Endothelial cell of umbilical vein (primary cell): ENCODE data around the gene ADARB2. TPM values are rescaled to one million over a fixed set of nuclear protein-coding genes. Genes with fewer than 3 reads are reported as not detected.

ENCODE experiments used
- BruUV-seq: library from RNA; stranded (reverse); fragments of 400-500 nt; replicated peaks from 2 replicates; lab custom pipeline; 2021; lab: Mats Ljungman, UMichigan
- CTCF ChIA-PET: fragments of 300-600, 350-600 bp; sonication (Branson Sonifier 250); formaldehyde crosslinking; loops from one replicate; lab custom pipeline; 2021; ENCODE audit warnings: antibody characterized with exemption, inconsistent platforms; lab: Charles Lee
- POLR2A ChIA-PET: fragments of 300-600, 350-600 bp; sonication (Branson Sonifier 250); formaldehyde crosslinking; loops from one replicate; lab custom pipeline; 2021; ENCODE audit warnings: antibody characterized with exemption, inconsistent platforms; lab: Charles Lee
- DNase-seq: peaks from one replicate; pipeline ENCODE4 v3.0.0-alpha.2; 2011; ENCODE audit warnings: low read depth, low spot score
- FAIRE-seq: peaks from 2 replicates; lab custom pipeline; 2011; peaks lifted over from hg19 to GRCh38; lab: Jason Lieb, UNC
- H2AFZ ChIP-seq: 2 replicates; pipeline ENCODE4 v1.6.0; 2012; ENCODE audit warnings: low read depth, low read length, control low read depth, inconsistent platforms
- H3K27ac ChIP-seq: 2 replicates; pipeline ENCODE4 v1.5.1; 2011; ENCODE audit warnings: low read depth, mild to moderate bottlenecking, control low read depth, low read length, moderate library complexity; ENCODE audit not compliant: insufficient read depth
- H3K27me3 ChIP-seq, 2 experiments: 2 replicates each; pipeline versions ENCODE4 v1.6.0 to v1.6.1; 2011; ENCODE audit warnings: low read length in 2 of 2, mixed read lengths in 1 of 2; ENCODE audit not compliant: control insufficient read depth in 2 of 2, insufficient read depth in 2 of 2
- H3K36me3 ChIP-seq, 2 experiments: 2 replicates in 1 of 2; 3 replicates in 1 of 2; pipeline ENCODE4 v1.5.1; 2011; ENCODE audit warnings: low read length in 2 of 2, mild to moderate bottlenecking in 1 of 2, moderate library complexity in 1 of 2; ENCODE audit not compliant: control insufficient read depth in 2 of 2, insufficient read depth in 2 of 2; ENCODE audit errors: extremely low read depth in 1 of 2
- H3K4me1 ChIP-seq: 3 replicates; pipeline ENCODE4 v1.5.1; 2011; ENCODE audit warnings: mild to moderate bottlenecking, low read length; ENCODE audit not compliant: control insufficient read depth, insufficient read depth; ENCODE audit errors: extremely low read depth
- H3K4me2 ChIP-seq: 2 replicates; pipeline ENCODE4 v1.6.1; 2011; ENCODE audit warnings: low read length, control low read depth, mixed read lengths; ENCODE audit not compliant: insufficient read depth
- H3K4me3 ChIP-seq, 3 experiments: fragments of 200-600 bp in 1 of 3; sonication (generic), shearing (Covaris generic) in 1 of 3; replicated peaks in 1 of 3; 2 replicates each; pipeline ENCODE4 v1.5.1; 2011 to 2016; ENCODE audit warnings: control low read depth in 3 of 3, low read length in 3 of 3, mild to moderate bottlenecking in 2 of 3, inconsistent platforms in 1 of 3, low read depth in 1 of 3, moderate library complexity in 1 of 3; ENCODE audit not compliant: insufficient read depth in 1 of 3
- H3K79me2 ChIP-seq: 2 replicates; pipeline ENCODE4 v1.6.0; 2012; ENCODE audit warnings: low read length, inconsistent platforms; ENCODE audit not compliant: control insufficient read depth, insufficient read depth
- H3K9ac ChIP-seq: replicated peaks from 2 replicates; pipeline ENCODE3; 2011; ENCODE audit warnings: low read length, control low read depth; ENCODE audit not compliant: insufficient read depth; ENCODE audit errors: extremely low read depth
- H3K9me1 ChIP-seq: replicated peaks from 3 replicates; pipeline ENCODE4 v1.6.0; 2011; ENCODE audit warnings: mild to moderate bottlenecking, low read length; ENCODE audit not compliant: control insufficient read depth, insufficient read depth; ENCODE audit errors: extremely low read depth
- H3K9me3 ChIP-seq: replicated peaks from 2 replicates; pipeline ENCODE4 v1.5.1; 2012; ENCODE audit warnings: low read length, inconsistent platforms; ENCODE audit not compliant: control insufficient read depth, insufficient read depth
- H4K20me1 ChIP-seq: replicated peaks from 2 replicates; pipeline ENCODE3; 2011; ENCODE audit warnings: mild to moderate bottlenecking, low read length; ENCODE audit not compliant: control insufficient read depth, insufficient read depth; ENCODE audit errors: extremely low read depth
- CTCF ChIP-seq, 2 donors: IDR thresholded peaks; 1 replicate in 1 of 2; 2 replicates in 1 of 2; pipeline ENCODE4 v1.5.1; 2011; ENCODE audit warnings: low read length in 2 of 2, mild to moderate bottlenecking in 2 of 2, moderate library complexity in 2 of 2, control low read depth in 1 of 2, inconsistent platforms in 1 of 2, low read depth in 1 of 2; ENCODE audit not compliant: insufficient read depth in 1 of 2; ENCODE audit errors: extremely low read depth in 1 of 2
- EZH2 ChIP-seq: IDR thresholded peaks from 2 replicates; pipeline ENCODE4 v1.6.1; 2012; ENCODE audit warnings: borderline replicate concordance, low read depth, mild to moderate bottlenecking, moderate library complexity, low read length, inconsistent platforms; ENCODE audit not compliant: severe bottlenecking
- FOS ChIP-seq: IDR thresholded peaks from 2 replicates; pipeline ENCODE4 v1.6.1; 2011; ENCODE audit warnings: mild to moderate bottlenecking, low read length, moderate library complexity, borderline replicate concordance; ENCODE audit not compliant: insufficient read depth
- GATA2 ChIP-seq: IDR thresholded peaks from 2 replicates; pipeline ENCODE4 v1.7.0; 2011; ENCODE audit warnings: low read depth, mild to moderate bottlenecking, moderate library complexity, mixed read lengths, low read length; ENCODE audit not compliant: insufficient read length, insufficient read depth
- JUN ChIP-seq: IDR thresholded peaks from 2 replicates; pipeline ENCODE4 v1.6.1; 2011; ENCODE audit warnings: borderline replicate concordance, low read depth; ENCODE audit not compliant: insufficient read length, insufficient read depth
- POLR2A ChIP-seq: IDR thresholded peaks from 2 replicates; pipeline ENCODE4 v1.6.1; 2012; ENCODE audit warnings: low read depth, mild to moderate bottlenecking, control low read depth, low read length
- POLR2AphosphoS5 ChIP-seq: IDR thresholded peaks from 2 replicates; pipeline ENCODE4 v1.6.1; 2012; ENCODE audit warnings: low read depth, mild to moderate bottlenecking, control low read depth, low read length, moderate library complexity; ENCODE audit not compliant: insufficient read depth
- dilution Hi-C: fragments of 300-500 bp; cut with MboI; formaldehyde crosslinking; loops from one replicate; pipeline ENCODE4 v1.15.0; 2019; ENCODE audit warnings: low sequenced_read_pairs; ENCODE audit not compliant: extremely low pct_ligation_motif_present
- intact Hi-C: fragments of 100-400 bp; cut with micrococcal nuclease; formaldehyde crosslinking; loops from one replicate; pipeline ENCODE4 v1.10.0; 2022
- polyA plus RNA-seq, 4 experiments: library from polyadenylated mRNA; depleted of rRNA in 3 of 4; stranded (reverse) in 3 of 4; unstranded in 1 of 4; fragments of >200 nt; gene quantifications; 2 replicates each; pipeline versions ENCODE4 v1.2.1 to v1.2.3, GENCODE V29; 2011 to 2012; ENCODE audit warnings: missing spikeins in 1 of 4
- total RNA-seq: library from RNA; stranded (reverse); gene quantifications from 2 replicates; pipeline ENCODE4 v1.2.3, GENCODE V29; 2021
- TF ChIP-seq, protein P1 (sequence below): IDR thresholded peaks from 2 replicates; pipeline ENCODE4 v1.6.1; 2011; ENCODE audit not compliant: insufficient read depth, insufficient read length

The ADARB2 gene
- total and polyA plus RNA-seq, 2 donors (not counting 3 experiments of a cell fraction or from before 2014, with no cell fraction given) = not detected

GRCh38 chr10:1726861-1727260, 10.5 kb downstream of the ADARB2 start:
- Histone ChIP-seq H3K9ac (no peak overlapping the region), H3K27ac (no peak overlapping the region), H3K36me3 (no peaks in the 10 kb centered on the region), H3K27me3 (no peaks in the 10 kb centered on the region), H3K4me3 (no peak overlapping the region), H2AFZ (no peak overlapping the region), H3K4me2 (no peak overlapping the region), H3K79me2 (no peaks in the 10 kb centered on the region), H4K20me1 (no peaks in the 10 kb centered on the region), H3K9me1 (no peaks in the 10 kb centered on the region), H3K9me3 (peaks cover 12% of the 10 kb centered on the region), H3K4me1 (no peaks in the 10 kb centered on the region)
- intact Hi-C loops = no loop called here
- FAIRE-seq = no peak
- no peak for DNase-seq
- ChIA-PET CTCF (no interaction called here), POLR2A (no interaction called here)
- dilution Hi-C loops = no loop called here
- no peak for TF ChIP-seq JUN
- BruUV-seq = no TSS peak

GRCh38 chr10:1724921-1725488, 12.3 kb downstream of the ADARB2 start:
- no TSS peak for BruUV-seq
- no peaks in the 10 kb centered on the region for H3K36me3 ChIP-seq
- H3K4me3 ChIP-seq = no peak overlapping the region
- H3K27ac ChIP-seq = no peak overlapping the region
- no peak overlapping the region for H3K9ac ChIP-seq
- intact Hi-C loops = no loop called here
- FAIRE-seq (no peak), DNase-seq (no peak)
- no peak overlapping the region for H2AFZ ChIP-seq
- no peak for TF ChIP-seq FOS
- TF ChIP-seq EZH2 = no peak
- no peak for TF ChIP-seq POLR2A
- TF ChIP-seq, protein P1, sequence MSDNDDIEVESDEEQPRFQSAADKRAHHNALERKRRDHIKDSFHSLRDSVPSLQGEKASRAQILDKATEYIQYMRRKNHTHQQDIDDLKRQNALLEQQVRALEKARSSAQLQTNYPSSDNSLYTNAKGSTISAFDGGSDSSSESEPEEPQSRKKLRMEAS = no peak
- no peak for TF ChIP-seq GATA2
- TF ChIP-seq POLR2AphosphoS5 = no peak
- TF ChIP-seq CTCF (IDR thresholded peaks at IDR 0.05; ENCODE audit: extremely low read depth in 1 of 2, insufficient read depth in 1 of 2, low read depth in 1 of 2, low read length in 2 of 2) = no peak
- H3K27me3 ChIP-seq = no peaks in the 10 kb centered on the region
- peaks cover 12% of the 10 kb centered on the region for H3K9me3 ChIP-seq
- ChIA-PET CTCF (no interaction called here), POLR2A (no interaction called here)
- H4K20me1 ChIP-seq = no peaks in the 10 kb centered on the region
- H3K79me2 ChIP-seq = no peaks in the 10 kb centered on the region
- H3K9me1 ChIP-seq = no peaks in the 10 kb centered on the region
- no peaks in the 10 kb centered on the region for H3K4me1 ChIP-seq
- H3K4me2 ChIP-seq = no peak overlapping the region
- dilution Hi-C loops = no loop called here
